Astrocyte of the hippocampus (primary cell): ENCODE results near the gene CACNA1C.

Experiments
- DNase-seq: peaks from one replicate; pipeline ENCODE4 v3.0.0; 2011; ENCODE audit warnings: low read depth, low spot score

CACNA1C gene

DNA sequence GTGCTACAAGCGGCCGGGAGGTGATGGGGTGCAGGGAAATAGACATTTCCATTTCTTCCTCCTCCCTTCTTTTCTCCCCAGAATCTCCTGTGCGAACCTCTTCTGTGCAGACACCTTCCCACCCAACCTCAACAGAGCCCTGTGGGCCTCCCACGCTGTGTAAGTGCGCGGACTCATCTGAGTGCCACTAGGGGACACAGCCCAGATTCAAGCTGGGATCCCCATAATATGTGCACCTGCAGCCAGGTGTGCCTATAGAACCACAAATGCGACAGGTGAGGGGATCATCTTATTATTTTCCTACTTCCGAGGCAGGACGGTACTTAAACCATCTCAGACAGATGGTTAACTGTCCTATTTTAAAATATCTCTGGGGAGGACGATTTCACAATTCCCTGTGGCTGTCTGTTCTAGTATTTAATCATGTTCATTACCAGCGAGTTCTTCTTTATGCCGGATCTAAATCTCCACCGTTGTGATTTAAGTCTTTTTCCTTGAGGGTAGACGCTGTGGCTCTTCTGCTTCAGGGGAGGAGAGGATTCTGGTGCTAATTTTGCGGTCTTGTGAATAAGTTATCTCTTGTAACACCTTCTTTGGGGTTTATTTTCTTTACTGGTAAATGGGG is 17.2 kb upstream of the CACNA1C start:
- DNase-seq: no peak

- no peak for DNase-seq
Measured at GRCh38 chr12:2039034-2039433, 13.8 kb upstream of the CACNA1C start.

GRCh38 chr12:2043054-2043453 is 9.7 kb upstream of the CACNA1C start:
- DNase-seq: no peak

DNA sequence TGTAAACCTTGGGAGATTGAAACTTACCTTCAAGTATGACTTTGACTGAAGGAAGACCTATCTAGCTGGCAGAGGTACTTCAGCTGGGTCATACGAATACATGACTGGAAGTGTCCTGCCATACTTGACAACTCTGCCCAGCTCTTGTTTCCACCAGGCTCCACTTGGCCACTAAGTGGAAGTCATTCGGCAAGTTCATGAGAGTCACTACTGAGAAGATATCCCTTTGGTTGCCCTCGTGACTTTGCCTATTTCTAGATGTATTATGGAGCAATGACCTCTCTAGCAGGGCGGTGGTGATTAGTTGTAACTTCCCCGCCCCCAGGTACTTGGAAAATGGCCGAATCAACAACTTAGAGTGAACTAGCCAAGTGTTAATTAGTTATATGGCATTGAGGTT is 8.6 kb upstream of the CACNA1C start:
- no peak for DNase-seq

DNA sequence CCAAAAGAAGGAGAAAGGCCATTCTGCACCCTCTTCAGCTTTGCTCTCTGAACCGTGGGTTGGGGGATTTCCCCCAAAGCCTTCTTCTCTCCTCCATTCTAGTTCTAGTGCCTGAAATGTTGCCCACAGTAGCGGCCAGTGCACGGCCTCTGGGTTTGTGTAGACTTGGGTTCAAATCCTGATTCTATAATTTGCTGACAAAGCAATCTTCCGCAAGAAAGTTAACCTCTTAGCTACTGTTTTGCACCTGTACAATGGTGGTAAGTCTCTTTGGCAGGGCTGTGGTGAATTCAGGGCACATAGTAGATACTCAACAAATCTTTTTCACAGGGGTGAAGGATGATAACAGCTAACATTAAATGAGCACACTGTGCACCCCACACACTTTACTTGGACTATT is 5.8 kb upstream of the CACNA1C start:
- no peak for DNase-seq

DNA sequence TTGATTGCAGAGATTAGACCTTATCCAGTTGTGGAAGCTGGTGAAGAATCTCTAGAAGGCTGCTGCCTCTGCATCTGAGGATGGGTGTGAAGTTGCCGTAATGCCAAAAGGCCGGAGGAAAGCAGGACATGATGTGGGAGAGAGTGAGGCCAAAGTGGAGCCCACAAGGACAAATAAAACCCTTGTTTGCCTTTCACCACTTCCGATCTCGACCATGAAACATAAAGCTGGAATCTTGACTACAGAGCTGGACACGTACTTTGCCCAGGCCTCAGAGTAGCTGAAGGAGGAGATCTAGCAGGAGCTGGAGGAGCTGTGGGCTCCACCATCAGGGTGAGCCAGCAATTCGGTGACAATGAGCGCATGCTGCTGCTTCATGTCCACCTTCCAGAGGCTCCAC is 5.0 kb upstream of the CACNA1C start:
- no peak for DNase-seq

- no peak for DNase-seq
Measured at GRCh38 chr12:2049604-2050540, 2.9 kb upstream of the CACNA1C start.

GRCh38 chr12:2051700-2052621 is 826 bp upstream of the CACNA1C start:
- peak; percentile 36 for DNase-seq

- DNase-seq: peak; percentile 29
Measured at GRCh38 chr12:2053691-2054090, 904 bp downstream of the CACNA1C start.

- peak; percentile 28 for DNase-seq
Measured at GRCh38 chr12:2054091-2055018, 1.6 kb downstream of the CACNA1C start.

- DNase-seq: peak; percentile 79
Measured at GRCh38 chr12:2057041-2057794, 4.4 kb downstream of the CACNA1C start.

GRCh38 chr12:2057795-2058408 is 5.1 kb downstream of the CACNA1C start:
- peak; percentile 20 for DNase-seq

- DNase-seq: no peak
Measured at GRCh38 chr12:2058837-2059236, 6.0 kb downstream of the CACNA1C start.

DNA sequence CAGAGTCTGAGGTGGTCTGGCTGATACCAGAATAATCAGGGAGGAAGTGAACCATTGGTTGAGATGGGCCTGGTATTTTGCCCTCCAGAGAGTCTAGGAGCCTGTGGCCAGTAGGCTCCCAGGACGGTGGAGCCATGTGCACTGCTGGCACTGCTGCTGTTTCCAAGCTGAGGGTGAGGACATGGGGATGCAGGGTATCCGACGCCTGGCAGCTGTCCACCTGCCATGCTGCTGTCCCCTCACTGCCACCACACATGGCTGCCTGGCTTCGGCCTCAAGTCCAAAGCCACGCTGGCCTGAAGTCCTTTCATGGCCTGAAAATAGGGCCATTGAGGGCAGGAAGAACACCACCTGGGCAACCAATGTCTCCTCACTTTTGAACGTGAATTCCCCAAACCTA is 8.6 kb downstream of the CACNA1C start:
- DNase-seq: no peak

- DNase-seq: no peak
Measured at GRCh38 chr12:2064071-2064507, 11.3 kb downstream of the CACNA1C start.

GRCh38 chr12:2068653-2069052 is 15.9 kb downstream of the CACNA1C start:
- DNase-seq: no peak

GRCh38 chr12:2070440-2071045 is 17.8 kb downstream of the CACNA1C start:
- DNase-seq: no peak

GRCh38 chr12:2074792-2075191 is 22.0 kb downstream of the CACNA1C start:
- no peak for DNase-seq

DNA sequence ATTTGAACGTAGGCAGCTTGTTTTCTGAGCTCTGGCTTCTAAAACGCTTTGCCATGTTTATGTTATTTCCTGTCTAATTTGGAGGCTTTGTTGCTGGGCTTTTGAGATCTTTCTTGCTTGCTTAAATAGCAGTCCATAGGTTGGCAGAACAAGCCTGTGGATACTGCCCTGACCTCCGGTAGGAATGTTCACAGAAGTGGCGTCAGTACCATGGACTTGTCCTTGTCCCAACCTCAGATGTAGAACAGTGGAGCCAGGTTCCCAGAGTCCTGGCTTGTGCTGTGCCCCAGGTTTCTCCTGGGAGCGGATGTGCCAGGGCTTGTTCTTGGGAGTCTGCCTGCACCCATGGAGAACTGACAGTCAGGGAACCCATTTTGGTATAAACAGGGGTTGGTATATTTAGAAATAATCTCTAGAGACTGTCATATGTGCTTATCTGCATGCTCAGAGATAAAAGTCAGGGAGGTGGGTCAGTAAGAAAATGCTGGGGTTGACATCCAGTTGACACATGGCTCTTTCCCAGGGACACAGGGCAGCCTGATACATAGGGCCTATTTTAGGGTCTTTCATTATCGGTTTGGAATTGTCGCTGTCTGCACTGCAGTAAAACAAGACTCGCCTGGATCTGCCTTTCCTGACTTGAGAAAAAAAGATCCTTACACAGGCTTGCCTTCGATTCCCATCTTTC is 22.9 kb downstream of the CACNA1C start:
- DNase-seq: no peak
